ENCODE measurements around the gene CD247.

Gene CD247

GRCh38 chr1:167455786-167456446 is 62.4 kb downstream of the CD247 start:
- DNase-seq, result no peak

- peak; percentile 76 for DNase-seq
These were observed 63.2 kb downstream of the CD247 start for GRCh38 chr1:167454894-167455785.

DNA sequence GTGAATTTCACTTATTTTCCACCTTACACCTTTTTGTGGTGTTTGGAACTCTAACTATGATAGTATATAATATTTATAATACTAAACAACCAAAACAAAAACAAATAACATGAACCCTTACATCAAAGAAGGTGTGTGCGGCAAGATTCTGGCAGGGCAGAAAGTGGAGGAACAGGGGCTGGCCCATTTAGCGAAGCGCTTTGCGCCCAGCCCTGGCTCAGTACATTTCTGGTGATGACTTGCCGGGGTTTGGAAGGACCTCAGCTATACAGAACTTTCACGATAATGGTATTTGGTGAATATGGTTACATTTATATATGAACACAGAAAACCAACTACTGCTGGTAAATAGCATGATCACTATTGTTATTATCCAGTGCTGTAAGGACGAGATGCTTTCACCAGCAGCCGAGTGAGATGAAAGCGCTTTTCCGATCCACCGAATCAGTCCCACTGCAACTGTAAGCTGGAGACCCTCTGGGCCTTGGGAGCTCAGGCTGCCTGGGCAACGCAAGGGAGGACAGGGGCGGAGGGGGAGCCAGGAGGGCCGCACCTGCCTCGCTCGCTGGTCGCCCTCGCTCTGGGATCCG is 63.9 kb downstream of the CD247 start:
- no peak for DNase-seq

GRCh38 chr1:167453123-167453522 is 65.2 kb downstream of the CD247 start:
- DNase-seq, result no peak

DNA sequence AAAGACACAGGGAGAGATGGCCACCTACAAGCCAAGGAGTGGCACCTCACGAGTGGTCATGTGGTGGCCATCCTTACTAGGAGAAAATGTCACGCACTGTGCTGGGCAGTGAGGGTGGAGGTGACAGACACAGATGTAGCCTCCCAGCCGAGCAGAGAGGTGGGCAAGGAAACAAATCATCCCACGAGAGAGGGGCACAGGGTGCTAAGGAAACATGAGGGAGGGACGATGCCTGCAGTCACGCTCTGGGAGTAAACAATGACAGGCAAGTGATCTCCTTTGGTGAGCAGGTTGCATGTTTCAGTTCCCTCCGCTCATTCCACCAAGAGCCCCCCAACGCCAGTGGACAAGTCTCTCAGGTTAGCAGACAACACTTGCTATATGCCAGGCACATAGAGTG is 65.8 kb downstream of the CD247 start:
- no peak for DNase-seq

DNA sequence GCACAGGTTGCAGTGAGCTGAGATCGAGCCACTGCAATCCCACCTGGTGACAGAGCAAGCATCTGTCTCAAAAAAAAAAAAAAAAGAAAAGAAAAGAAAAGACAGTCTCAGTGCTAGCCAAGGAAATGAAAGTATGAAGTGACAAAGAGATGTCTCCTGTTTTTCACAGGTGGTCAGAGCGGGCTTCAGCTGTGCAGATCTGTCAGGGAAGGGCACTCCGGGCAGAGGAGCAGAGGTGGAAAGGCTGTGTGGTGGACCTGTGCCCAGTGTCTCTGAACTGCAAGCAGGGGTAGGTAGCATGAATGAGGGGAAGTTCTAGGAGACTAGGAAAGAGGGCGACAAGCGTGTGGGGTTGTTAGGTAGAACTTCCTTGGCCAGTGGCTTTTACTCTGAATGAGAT is 67.5 kb downstream of the CD247 start:
- DNase-seq, result no peak

GRCh38 chr1:167447521-167448136 is 70.7 kb downstream of the CD247 start:
- DNase-seq, result peak; percentile 65

DNA sequence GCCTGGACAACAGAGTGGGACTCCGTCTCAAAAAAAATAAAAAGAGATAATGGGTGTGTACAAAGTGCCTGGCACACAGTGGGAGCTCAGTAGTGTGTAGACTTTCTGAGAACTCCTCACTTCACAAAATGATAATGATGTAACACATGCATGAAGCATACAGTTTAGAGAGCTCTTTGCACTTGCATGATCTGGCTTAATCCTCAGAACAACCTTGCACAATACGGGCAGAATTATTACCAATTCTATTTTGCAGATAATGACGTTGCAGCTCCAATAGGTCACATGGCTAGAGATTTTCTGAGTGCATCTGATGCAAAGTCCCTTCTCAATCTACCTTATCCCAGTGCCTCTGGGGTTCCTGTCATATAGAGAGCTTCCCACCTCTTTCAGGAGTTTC is 71.4 kb downstream of the CD247 start:
- no peak for DNase-seq

DNA sequence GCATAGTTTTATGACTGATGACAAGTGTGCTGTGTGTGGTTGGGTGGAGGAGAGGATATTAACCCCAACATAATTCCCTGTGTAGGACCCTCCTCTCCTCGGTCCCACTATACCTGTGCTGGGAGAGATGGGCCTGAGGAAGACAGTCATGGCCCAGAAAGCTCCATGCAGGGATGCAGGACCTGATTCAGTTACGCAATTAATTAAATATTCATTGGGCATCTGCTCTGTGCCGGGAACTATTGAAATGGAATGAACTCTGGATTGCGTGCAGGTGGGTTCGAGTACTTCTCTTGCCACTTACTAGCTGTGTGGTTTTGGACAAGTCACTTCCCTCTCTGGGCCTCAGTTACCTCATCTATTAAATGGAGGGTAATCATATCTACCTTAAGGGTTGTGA is 74.6 kb downstream of the CD247 start:
- no peak for DNase-seq

DNA sequence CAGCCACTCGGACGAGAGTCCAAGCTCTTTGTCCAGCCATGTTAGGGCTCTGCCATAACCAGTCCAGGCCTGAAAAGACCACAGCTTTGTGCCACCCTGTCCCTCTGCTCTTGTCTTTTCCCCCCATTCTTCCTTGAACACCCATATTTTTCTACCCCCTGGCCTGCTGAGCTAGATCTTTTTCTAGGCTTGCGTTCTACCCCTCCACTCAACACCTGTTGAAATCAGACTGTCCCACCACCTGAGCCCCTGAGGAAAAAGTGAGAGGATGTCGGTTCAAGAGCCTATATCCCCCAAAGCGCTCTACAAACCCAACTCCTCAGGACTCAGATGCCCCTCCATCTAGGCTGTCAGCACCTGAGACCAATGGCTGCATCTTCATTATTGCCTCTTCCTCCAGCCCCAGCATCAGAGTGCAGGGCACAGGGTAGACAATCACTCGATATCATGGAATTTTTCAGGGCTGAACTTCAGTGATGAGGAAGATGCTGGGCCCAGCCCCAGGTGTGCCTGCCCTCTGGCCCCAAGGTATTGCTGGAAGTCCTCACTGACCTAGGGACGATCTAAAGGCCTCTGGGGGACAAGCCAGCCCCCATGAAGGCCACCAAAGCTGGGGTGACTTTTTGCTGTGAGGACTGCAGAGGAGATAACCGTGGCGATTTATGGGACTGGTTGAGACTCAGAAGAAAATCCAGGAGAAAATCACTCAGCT is 75.3 kb downstream of the CD247 start:
- DNase-seq, result no peak

GRCh38 chr1:167442142-167442848 is 76.0 kb downstream of the CD247 start:
- DNase-seq, result peak; percentile 78

GRCh38 chr1:167441222-167441621 is 77.1 kb downstream of the CD247 start:
- no peak for DNase-seq

DNA sequence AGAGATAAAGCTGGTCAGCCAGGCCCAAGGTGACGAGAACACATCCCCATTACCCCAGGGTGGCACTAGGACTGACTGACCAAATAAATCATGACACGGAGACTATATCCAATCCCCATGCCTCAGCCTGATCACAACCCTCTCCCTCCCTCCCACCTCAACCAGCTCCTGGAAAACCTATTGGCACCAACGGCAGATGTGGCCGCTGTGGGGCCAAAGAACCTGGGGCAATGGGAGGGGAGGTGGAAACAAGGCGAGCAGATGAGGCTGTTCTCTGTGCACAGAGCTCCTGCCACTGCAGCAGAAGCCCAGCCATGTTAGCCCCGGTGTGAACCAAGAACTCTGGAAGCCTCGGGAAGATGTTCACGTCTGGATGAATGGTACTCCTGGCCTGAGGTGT is 77.6 kb downstream of the CD247 start:
- no peak for DNase-seq

DNA sequence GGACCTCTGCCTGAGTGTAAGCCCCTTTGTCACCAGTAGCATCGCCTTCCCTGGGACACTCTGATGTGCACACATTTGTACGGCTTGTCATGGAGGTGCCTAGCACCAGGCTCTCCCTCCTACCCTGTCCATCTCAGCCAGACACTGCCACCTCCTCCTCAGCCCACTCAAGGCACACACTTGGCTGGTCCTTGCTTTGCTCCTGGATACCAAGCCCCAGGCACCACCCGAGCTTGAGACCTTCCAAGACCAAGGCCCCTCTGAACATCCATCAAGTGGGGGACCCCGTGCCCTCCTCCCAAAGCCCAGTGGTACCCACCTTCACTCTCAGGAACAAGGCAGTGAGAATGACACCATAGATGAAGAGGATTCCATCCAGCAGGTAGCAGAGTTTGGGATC is 78.0 kb downstream of the CD247 start:
- no peak for DNase-seq

- DNase-seq, result no peak
These were observed 78.9 kb downstream of the CD247 start for GRCh38 chr1:167439301-167439988.

DNA sequence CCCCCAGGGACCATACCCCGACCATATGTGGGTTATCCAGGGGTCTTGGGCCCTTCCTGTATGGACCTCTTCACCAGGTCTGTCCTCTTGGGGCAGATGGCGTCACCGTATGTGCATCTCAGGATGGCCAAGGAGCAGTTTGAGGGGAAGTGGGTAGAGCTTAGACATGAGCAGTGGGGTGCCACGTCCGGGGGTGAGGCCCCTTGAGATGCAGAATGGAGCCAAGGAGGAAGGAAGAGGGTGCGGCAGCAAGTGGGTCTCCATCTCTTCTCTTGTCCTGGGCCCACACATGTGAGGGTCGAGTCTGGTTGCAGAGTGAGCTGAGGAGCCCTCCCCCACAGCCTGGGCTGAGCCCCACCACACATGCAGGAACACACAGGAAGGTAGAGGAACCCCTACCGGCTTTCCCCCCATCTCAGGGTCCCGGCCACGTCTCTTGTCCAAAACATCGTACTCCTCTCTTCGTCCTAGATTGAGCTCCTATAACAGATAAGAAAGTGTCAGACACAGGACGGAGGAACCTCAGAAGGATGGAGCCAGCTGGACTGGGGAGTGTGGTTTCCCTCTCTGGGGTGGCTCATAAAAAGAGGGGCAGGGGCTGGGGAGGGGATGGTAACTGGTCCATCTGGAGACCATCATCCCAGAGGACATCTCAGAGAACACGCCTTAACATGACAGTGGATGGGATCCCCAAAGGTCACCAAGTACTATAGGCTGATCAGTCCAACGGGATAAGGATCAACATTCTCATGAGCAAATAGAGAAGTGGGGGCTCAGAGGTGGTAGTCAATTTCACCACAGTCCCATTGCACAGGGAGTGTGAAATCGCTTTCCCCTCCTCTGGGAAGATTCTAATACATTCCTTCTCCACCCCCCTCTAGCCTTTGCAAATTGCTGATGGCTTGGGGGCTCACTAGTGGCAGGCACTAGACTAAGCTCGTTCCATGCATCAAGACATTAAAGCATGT is 79.9 kb downstream of the CD247 start:
- DNase-seq, result no peak

- no peak for DNase-seq
These were observed 82.8 kb downstream of the CD247 start for GRCh38 chr1:167435484-167435883.

- DNase-seq, result no peak
These were observed 84.0 kb downstream of the CD247 start for GRCh38 chr1:167434306-167434705.

DNA sequence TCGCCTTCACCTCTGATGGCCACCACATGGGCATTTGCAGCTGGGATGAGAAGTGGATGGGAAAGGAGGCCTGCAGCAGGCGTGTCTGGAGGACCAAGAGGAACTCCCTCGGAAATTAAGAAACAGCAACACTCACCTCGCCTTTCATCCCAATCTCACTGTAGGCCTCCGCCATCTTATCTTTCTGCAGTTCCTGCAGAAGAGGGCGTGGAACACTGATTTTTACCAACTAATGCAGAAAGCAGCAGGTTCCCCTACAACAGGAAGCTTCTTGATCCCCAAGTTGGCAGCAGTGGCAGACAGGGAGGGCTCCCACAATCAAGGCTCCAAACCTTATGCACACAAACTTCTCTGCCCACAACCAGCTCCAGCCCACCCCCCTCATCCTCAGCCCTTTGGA is 84.4 kb downstream of the CD247 start:
- DNase-seq, result no peak

DNA sequence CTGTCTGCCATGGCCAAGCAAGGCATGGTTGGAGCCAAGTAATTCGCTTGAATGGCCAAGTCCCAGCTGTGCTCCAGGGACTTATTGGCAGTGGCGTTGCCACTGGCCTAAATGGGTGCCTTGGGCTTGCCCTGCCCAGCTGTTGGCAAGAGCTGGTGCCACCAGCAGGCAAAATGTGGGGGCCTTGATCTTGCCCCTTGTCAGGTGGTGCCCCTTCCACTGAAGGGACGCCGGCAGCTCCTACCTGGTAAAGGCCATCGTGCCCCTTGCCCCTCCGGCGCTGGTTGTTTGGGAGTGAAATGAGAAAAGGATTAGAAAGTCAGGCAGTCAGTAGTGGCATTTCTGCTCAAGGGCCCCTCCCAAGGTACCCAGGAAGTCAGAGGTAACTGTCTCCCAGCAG is 85.5 kb downstream of the CD247 start:
- no peak for DNase-seq
